Erythroblast (primary cell): Measurements from ENCODE around the gene QPCT.

ENCODE experiments used
- GATA1 ChIP-seq: IDR thresholded peaks from 2 replicates; pipeline ENCODE4 v1.6.1; 2011; ENCODE audit warnings: low read depth, mild to moderate bottlenecking, control low read depth, low read length, moderate library complexity
- POLR2A ChIP-seq: IDR thresholded peaks from 2 replicates; pipeline ENCODE4 v1.6.1; 2011; ENCODE audit warnings: mild to moderate bottlenecking, low read length

DNA sequence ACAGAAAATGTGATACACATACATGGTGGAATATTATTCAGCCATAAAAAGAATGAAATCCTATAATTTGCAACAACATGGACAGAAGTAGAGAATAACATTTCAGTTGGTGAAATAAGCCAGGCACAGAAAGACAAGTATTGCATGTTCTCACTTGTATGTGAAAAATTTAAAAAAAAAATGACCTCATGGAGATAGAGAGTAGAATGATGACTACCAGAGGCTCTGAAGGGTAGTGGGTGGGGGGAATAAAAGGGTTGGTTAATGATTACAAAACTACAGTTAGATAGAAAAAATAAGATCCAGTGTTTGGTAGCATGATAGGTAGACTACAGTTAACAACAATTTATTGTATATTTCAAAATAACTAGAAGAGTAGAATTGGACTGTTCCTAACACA lies 44.3 kb upstream of the QPCT start:
- no peak for TF ChIP-seq POLR2A
- TF ChIP-seq GATA1: no peak
